ENCODE results near the gene ZNF714.

Gene ZNF714

DNA sequence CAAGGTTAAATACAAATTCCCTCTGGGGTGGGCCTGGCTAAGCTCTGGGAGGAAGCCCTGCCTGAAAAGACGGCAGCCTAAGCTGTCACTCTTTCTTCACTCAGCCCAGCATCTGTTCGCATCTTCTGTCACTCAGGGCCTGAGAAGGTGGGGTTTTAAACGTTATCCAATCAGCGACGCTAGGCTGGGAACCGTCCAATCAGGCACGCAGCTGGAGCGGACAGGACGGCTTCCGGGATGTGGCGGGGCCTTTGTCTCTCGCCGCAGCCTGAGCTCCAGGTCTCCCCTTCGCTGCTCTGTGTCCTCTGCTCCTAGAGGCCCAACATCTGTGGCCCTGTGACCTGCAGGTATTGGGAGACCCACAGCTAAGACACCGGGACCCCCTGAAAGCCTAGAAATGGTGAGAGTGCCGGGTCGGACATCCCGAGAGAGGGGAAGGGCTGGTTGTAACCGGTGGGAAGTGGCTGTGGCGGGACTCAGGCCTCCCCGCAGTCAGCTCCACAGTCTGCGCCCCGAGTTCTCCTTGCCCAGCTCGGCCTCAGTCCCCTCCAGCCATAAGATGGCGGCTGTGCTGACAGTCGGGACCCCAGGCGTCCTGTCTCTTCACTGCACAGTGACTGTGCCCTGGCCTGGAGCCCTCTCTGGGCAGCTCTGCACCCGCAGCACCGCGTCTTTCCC is 59.9 kb downstream of the ZNF714 start, which contains the start of gene ZNF431:
TSS of gene ZNF431 (plus strand) at position 254 of the 678 bp plus-strand sequence. CDS start at position 398, 144 bp downstream.
- peaks cover 18% of the 10 kb centered on the region for H3K9me3 Mint-ChIP-seq
- H3K36me3 Mint-ChIP-seq (ENCODE audit: low read depth) = peaks cover 53% of the 10 kb centered on the region
- no peaks in the 10 kb centered on the region for H3K27me3 Mint-ChIP-seq
- peak within 1 kb of the TSS; percentile 97 for H3K27ac Mint-ChIP-seq
- intact Hi-C loops (cut with micrococcal nuclease) = loop anchor here (5.0 to 10.0 kb wide), 2 partner anchors 60 to 117 kb away; partner anchors contain the start of genes ZNF430 and ZNF714
- peaks cover 14% of the 10 kb centered on the region for H3K4me1 Mint-ChIP-seq (ENCODE audit: low read depth)
- peak within 1 kb of the TSS; percentile 98 for H3K4me3 Mint-ChIP-seq

DNA sequence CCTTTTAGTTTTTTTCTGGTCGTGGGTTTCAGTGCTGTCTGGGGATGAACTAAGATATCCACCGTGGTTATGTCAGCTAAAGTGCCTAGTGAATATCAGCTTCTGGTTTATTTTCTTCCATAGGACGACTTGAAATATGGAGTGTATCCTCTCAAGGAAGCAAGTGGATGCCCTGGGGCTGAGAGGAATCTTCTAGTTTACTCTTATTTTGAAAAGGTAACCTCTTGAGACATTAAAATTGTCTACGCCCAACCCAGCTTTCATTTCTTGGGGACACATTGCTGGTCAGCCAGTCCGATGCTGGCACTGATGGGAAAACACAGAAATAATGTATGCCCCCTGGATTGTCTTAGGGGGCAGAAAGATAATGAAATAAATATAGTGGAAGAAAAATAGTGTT is 61.4 kb downstream of the ZNF714 start:
- Mint-ChIP-seq H3K27ac (peak overlapping the region; percentile 97), H3K27me3 (no peaks in the 10 kb centered on the region), H3K9me3 (peaks cover 19% of the 10 kb centered on the region), H3K4me1 (ENCODE audit: low read depth) (peaks cover 14% of the 10 kb centered on the region), H3K4me3 (peak overlapping the region; percentile 9), H3K36me3 (ENCODE audit: low read depth) (peaks cover 68% of the 10 kb centered on the region)
- intact Hi-C loops (cut with micrococcal nuclease) = loop anchor here (5.0 to 10.0 kb wide), 2 partner anchors 61 to 119 kb away; partner anchors contain the start of genes ZNF430 and ZNF714

GRCh38 chr19:21143854-21144253 is 61.9 kb downstream of the ZNF714 start:
- intact Hi-C loops (cut with micrococcal nuclease) = loop anchor here (5.0 to 10.0 kb wide), 2 partner anchors 62 to 119 kb away; partner anchors contain the start of genes ZNF430 and ZNF714
- H3K4me3 Mint-ChIP-seq = no peak overlapping the region
- H3K4me1 Mint-ChIP-seq (ENCODE audit: low read depth) = peaks cover 14% of the 10 kb centered on the region
- H3K27ac Mint-ChIP-seq = no peak overlapping the region
- H3K36me3 Mint-ChIP-seq (ENCODE audit: low read depth) = peaks cover 72% of the 10 kb centered on the region
- no peaks in the 10 kb centered on the region for H3K27me3 Mint-ChIP-seq
- peaks cover 19% of the 10 kb centered on the region for H3K9me3 Mint-ChIP-seq

GRCh38 chr19:21147540-21147939 is 65.5 kb downstream of the ZNF714 start:
- H3K36me3 Mint-ChIP-seq (ENCODE audit: low read depth) = peaks cover 100% of the 10 kb centered on the region
- intact Hi-C loops (cut with micrococcal nuclease) = loop anchor here (10.0 kb wide), 1 partner anchor 123 kb away; the partner anchor contains the start of gene ZNF430
- peaks cover 11% of the 10 kb centered on the region for H3K4me1 Mint-ChIP-seq (ENCODE audit: low read depth)

DNA sequence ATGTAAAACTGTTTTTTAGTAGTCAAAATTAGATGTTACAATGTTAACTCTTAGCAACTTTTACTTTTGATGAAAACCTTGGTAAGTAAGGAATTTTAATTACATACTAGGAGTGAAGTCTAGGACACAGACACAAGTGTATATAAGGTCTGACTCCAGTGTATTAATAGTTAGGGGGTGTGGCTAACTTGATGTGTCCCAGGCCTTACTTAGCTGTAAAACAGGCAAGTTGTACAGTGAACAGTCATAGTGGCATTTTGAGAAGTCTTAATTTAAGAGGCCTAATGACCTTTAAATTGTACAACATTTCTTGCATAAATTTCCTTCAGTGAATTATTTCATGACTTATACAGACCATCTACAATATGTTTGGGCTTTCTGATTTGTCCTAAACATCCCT is 66.7 kb downstream of the ZNF714 start:
- Mint-ChIP-seq H3K27me3 (no peaks in the 10 kb centered on the region), H3K4me1 (ENCODE audit: low read depth) (no peaks in the 10 kb centered on the region), H3K9me3 (peaks cover 56% of the 10 kb centered on the region), H3K36me3 (ENCODE audit: low read depth) (peaks cover 100% of the 10 kb centered on the region), H3K27ac (no peak overlapping the region), H3K4me3 (no peak overlapping the region)
- intact Hi-C loops (cut with micrococcal nuclease) = loop anchor here (10.0 kb wide), 1 partner anchor 124 kb away; the partner anchor contains the start of gene ZNF430

More at GRCh38 chr19:21147540-21147939, 65.5 kb downstream of the ZNF714 start:
- peaks cover 45% of the 10 kb centered on the region for H3K9me3 Mint-ChIP-seq
- H3K27me3 Mint-ChIP-seq = no peaks in the 10 kb centered on the region
- no peak overlapping the region for H3K4me3 Mint-ChIP-seq
- H3K27ac Mint-ChIP-seq = no peak overlapping the region

- Mint-ChIP-seq H3K27me3 (no peaks in the 10 kb centered on the region), H3K27ac (no peak overlapping the region), H3K36me3 (ENCODE audit: low read depth) (peaks cover 93% of the 10 kb centered on the region), H3K4me3 (no peak overlapping the region), H3K9me3 (peaks cover 57% of the 10 kb centered on the region), H3K4me1 (ENCODE audit: low read depth) (no peaks in the 10 kb centered on the region)
- intact Hi-C loops (cut with micrococcal nuclease) = loop anchor here (10.0 kb wide), 1 partner anchor 125 kb away; the partner anchor contains the start of gene ZNF430
These were observed 67.9 kb downstream of the ZNF714 start for GRCh38 chr19:21149877-21150276.

DNA sequence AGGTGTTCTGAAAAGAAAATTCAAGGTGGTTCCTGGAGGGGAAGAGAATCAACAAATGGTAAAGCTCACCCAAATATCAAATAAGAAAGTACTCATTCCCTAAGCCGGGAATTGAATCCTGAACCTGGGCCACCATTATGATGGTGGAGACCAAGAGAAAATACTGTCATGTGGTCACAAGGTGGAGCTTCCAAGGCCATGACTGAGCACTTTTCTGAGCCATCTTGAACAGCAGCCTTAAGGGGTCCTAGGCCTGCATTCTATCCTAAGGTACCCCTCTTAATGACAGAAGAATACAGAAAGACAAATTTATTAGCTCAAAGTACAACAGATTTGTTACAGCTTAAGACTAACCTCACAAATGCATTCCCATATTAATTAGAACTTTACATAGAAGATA is 69.5 kb downstream of the ZNF714 start:
- Mint-ChIP-seq H3K27ac (no peak overlapping the region), H3K9me3 (peaks cover 57% of the 10 kb centered on the region), H3K36me3 (ENCODE audit: low read depth) (peaks cover 93% of the 10 kb centered on the region), H3K4me3 (no peak overlapping the region), H3K27me3 (no peaks in the 10 kb centered on the region), H3K4me1 (ENCODE audit: low read depth) (no peaks in the 10 kb centered on the region)
- intact Hi-C loops (cut with micrococcal nuclease) = no loop called here

- peaks cover 48% of the 10 kb centered on the region for H3K9me3 Mint-ChIP-seq
- no peak overlapping the region for H3K27ac Mint-ChIP-seq
- H3K27me3 Mint-ChIP-seq = no peaks in the 10 kb centered on the region
- no peak overlapping the region for H3K4me3 Mint-ChIP-seq
- H3K36me3 Mint-ChIP-seq (ENCODE audit: low read depth) = peaks cover 90% of the 10 kb centered on the region
- intact Hi-C loops (cut with micrococcal nuclease) = no loop called here
- H3K4me1 Mint-ChIP-seq (ENCODE audit: low read depth) = no peaks in the 10 kb centered on the region
These were observed 76.6 kb downstream of the ZNF714 start for GRCh38 chr19:21158523-21159135.

DNA sequence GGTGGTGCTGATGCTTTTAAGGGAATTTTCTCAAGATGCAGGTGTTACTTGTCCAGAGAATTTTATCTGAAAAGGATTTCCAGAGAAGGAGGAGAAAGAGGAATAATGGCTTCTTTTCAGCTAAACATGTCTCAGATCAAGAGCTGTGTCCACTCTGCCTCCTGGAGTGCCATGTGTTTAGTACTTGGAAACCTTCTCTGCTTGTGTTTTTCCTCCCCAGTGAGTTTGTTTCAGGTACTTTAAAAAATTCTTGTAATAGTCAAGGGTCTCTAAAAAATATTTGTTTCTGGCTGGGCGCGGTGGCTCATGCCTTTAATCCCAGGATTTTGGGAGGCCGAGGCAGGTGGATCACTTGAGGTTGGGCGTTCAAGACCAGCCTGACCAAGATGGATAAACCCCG is 82.5 kb downstream of the ZNF714 start:
- Mint-ChIP-seq H3K27ac (no peak overlapping the region), H3K36me3 (ENCODE audit: low read depth) (peaks cover 87% of the 10 kb centered on the region), H3K27me3 (no peaks in the 10 kb centered on the region), H3K9me3 (peaks cover 8% of the 10 kb centered on the region), H3K4me1 (ENCODE audit: low read depth) (no peaks in the 10 kb centered on the region), H3K4me3 (no peak overlapping the region)
- intact Hi-C loops (cut with micrococcal nuclease) = no loop called here

GRCh38 chr19:21166436-21166835 is 84.4 kb downstream of the ZNF714 start:
- H3K27me3 Mint-ChIP-seq = no peaks in the 10 kb centered on the region
- intact Hi-C loops (cut with micrococcal nuclease) = no loop called here
- H3K9me3 Mint-ChIP-seq = peaks cover 7% of the 10 kb centered on the region
- H3K4me3 Mint-ChIP-seq = no peak overlapping the region
- no peak overlapping the region for H3K27ac Mint-ChIP-seq
- peaks cover 86% of the 10 kb centered on the region for H3K36me3 Mint-ChIP-seq (ENCODE audit: low read depth)
- H3K4me1 Mint-ChIP-seq (ENCODE audit: low read depth) = no peaks in the 10 kb centered on the region

All from dendritic cell treated with granulocyte-macrophage colony-stimulating factor and Interleukin-4, amounts not matched to agents 40 ng/mL and 50 ng/mL, for 4 days (primary cell).